Measurements from ENCODE around the gene PPP2CA.
"Not testable (repeated sequence)": the region's sequence is repeated elsewhere in the genome, so short reads cannot be mapped to it uniquely, and the experiment has no call there.

The PPP2CA gene

DNA sequence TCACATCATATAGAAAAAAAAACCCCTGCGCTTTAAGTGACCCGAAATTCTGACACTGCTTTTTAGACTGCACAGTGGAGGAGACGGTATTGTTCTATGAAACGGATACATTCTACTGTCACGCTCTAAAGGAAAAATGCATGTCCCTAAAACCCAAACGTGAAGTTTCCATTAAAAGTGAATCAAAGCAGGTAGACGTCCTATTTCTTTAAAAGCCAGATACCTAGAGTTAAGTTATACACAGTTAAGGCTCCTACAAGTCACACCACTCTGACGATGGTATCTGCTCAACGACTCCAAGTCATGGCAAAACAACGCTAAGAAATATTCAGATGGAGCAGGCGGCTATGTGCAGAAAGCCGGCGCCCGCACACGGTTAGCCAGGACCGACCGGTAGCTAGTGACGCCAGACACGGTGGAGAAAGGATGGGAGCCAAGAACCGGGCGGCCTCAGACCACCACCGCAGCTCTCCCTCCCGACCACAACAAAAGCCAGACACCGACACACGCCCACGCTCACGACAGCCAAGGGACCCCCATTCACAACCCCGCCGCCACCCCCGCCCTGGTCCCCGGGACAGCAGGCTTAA, 49.9 kb downstream of the PPP2CA start:
- ATAC-seq (replicated peaks; ENCODE audit: extremely low read depth, poor library complexity, severe bottlenecking) (peak; percentile 12), DNase-seq (ENCODE audit: low spot score in 2 of 2) (no peak)
- Mint-ChIP-seq H3K9me3 (no peaks in the 10 kb centered on the region), H3K4me3 (peak overlapping the region; percentile 96), H3K27ac (ENCODE audit: low read depth) (peak overlapping the region; percentile 96), H3K4me1 (peaks cover 36% of the 10 kb centered on the region), H3K27me3 (no peaks in the 10 kb centered on the region), H3K36me3 (ENCODE audit: insufficient read depth) (peaks cover 46% of the 10 kb centered on the region)

GRCh38 chr5:134174841-134175839, 50.7 kb downstream of the PPP2CA start:
- Mint-ChIP-seq H3K36me3 (ENCODE audit: insufficient read depth) (peaks cover 54% of the 10 kb centered on the region), H3K27me3 (no peaks in the 10 kb centered on the region), H3K4me1 (peaks cover 37% of the 10 kb centered on the region), H3K4me3 (peak overlapping the region; percentile 96), H3K27ac (ENCODE audit: low read depth) (peak overlapping the region; percentile 96), H3K9me3 (no peaks in the 10 kb centered on the region)
- DNase-seq (ENCODE audit: low spot score in 2 of 2) (no peak), ATAC-seq (replicated peaks; ENCODE audit: extremely low read depth, poor library complexity, severe bottlenecking) (no peak)

GRCh38 chr5:134171972-134172371, 53.9 kb downstream of the PPP2CA start:
- Mint-ChIP-seq H3K4me1 (peaks cover 46% of the 10 kb centered on the region), H3K9me3 (no peaks in the 10 kb centered on the region), H3K27me3 (no peaks in the 10 kb centered on the region), H3K27ac (ENCODE audit: low read depth) (peak overlapping the region; percentile 16), H3K4me3 (no peak overlapping the region), H3K36me3 (ENCODE audit: insufficient read depth) (peaks cover 78% of the 10 kb centered on the region)
- DNase-seq (ENCODE audit: low spot score in 2 of 2) (no peak), ATAC-seq (replicated peaks; ENCODE audit: extremely low read depth, poor library complexity, severe bottlenecking) (no peak)

DNA sequence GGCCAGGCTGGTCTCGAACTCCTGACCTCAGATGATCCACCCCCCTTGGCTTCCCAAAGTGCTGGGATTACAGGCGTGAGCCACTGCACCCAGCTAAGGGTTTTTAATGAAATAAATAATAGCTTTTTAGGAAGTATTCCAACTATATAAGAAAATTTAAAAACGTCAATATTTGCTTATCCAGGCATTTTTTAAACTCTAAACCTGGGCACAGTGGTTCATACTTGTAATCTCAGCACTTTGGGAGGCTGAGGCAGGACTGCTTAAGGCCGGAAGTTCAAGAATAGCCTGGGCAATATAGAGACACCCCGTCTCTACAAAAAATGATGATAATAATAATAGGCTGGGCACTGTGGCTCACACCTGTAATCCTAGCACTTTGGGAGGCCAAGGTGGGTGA, 63.3 kb downstream of the PPP2CA start:
- Mint-ChIP-seq H3K4me3 (no peak overlapping the region), H3K9me3 (no peaks in the 10 kb centered on the region), H3K4me1 (peaks cover 31% of the 10 kb centered on the region), H3K27me3 (no peaks in the 10 kb centered on the region), H3K27ac (ENCODE audit: low read depth) (no peak overlapping the region), H3K36me3 (ENCODE audit: insufficient read depth) (peaks cover 90% of the 10 kb centered on the region)
- ATAC-seq (replicated peaks; ENCODE audit: extremely low read depth, poor library complexity, severe bottlenecking) = no peak
- no peak for DNase-seq (ENCODE audit: low spot score in 2 of 2)

DNA sequence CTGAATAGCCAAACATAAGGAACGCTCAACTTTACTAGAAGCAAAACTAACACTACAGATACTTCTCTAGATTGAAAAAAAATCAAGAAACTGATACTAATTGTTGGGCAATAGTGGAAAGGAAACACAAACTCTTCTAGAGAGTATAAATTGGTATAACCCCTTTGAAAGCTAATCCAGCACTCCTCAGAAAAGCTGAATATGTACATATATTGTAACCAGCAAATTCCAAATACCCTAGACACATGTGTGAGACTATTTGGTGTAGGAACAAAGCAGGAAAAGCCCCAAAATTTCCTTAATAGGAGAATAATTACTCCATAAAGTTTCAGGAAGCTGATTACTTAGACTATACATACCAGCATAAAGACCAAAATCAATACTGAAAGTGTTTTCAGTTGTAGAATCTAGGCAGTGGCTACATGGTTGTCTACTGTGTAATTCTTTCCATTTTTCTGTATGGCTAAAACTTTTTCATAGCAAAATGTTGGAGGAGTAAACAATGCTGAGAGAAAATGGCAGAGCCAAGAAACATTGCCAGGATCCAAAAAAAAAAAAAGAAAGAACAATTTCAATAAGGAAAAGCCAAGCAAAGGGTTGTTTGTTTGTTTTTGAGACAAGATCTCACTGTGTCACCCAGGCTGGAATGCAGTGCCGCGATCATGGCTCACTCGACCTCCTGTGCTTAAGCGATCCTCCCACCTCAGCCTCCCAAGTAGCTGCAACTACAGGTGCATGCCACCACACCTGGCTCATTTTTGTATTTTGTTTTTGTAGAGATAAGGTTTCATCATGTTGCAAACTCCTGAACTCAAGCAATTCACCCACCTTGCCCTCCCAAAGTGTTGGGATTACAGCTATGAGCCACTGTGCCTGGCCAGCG, 64.1 kb downstream of the PPP2CA start:
- Mint-ChIP-seq H3K4me3 (no peak overlapping the region), H3K9me3 (no peaks in the 10 kb centered on the region), H3K36me3 (ENCODE audit: insufficient read depth) (peaks cover 91% of the 10 kb centered on the region), H3K4me1 (peaks cover 32% of the 10 kb centered on the region), H3K27ac (ENCODE audit: low read depth) (no peak overlapping the region), H3K27me3 (no peaks in the 10 kb centered on the region)
- no peak for ATAC-seq (replicated peaks; ENCODE audit: extremely low read depth, poor library complexity, severe bottlenecking)
- no peak for DNase-seq (ENCODE audit: low spot score in 2 of 2)

DNA sequence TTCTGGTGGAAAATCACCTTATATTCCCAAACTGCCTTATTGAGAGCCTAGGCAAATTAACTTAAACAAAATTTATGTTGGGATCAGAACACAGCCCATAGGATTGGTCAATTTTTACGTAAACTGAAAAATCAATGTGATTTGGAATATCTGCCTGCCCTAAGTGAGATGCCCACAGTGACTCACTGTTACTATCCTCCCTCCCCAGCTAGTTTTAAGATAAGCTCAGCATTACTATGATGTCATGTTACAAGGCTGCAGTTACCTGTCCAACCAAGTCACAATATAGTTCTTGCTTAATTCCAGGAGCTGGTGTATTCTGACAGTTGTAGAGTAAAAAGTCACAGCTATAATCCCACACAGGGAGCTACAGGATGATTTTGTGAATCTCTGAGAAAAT, 72.2 kb downstream of the PPP2CA start:
- DNase-seq (ENCODE audit: low spot score in 2 of 2) = no peak
- Mint-ChIP-seq H3K4me1 (peaks cover 63% of the 10 kb centered on the region), H3K36me3 (ENCODE audit: insufficient read depth) (peaks cover 82% of the 10 kb centered on the region), H3K27me3 (no peaks in the 10 kb centered on the region), H3K4me3 (no peak overlapping the region), H3K27ac (ENCODE audit: low read depth) (no peak overlapping the region), H3K9me3 (no peaks in the 10 kb centered on the region)
- ATAC-seq (replicated peaks; ENCODE audit: extremely low read depth, poor library complexity, severe bottlenecking) = no peak

- ATAC-seq (replicated peaks; ENCODE audit: extremely low read depth, poor library complexity, severe bottlenecking) = no peak
- H3K27ac Mint-ChIP-seq (ENCODE audit: low read depth) = peak overlapping the region; percentile 80
- no peak overlapping the region for H3K4me3 Mint-ChIP-seq
These were observed 72.6 kb downstream of the PPP2CA start for GRCh38 chr5:134153241-134153640.

GRCh38 chr5:134152173-134152832, 73.6 kb downstream of the PPP2CA start:
- H3K36me3 Mint-ChIP-seq (ENCODE audit: insufficient read depth) = peaks cover 78% of the 10 kb centered on the region

More at GRCh38 chr5:134153241-134153640, 72.6 kb downstream of the PPP2CA start:
- peaks cover 80% of the 10 kb centered on the region for H3K36me3 Mint-ChIP-seq (ENCODE audit: insufficient read depth)
- no peaks in the 10 kb centered on the region for H3K27me3 Mint-ChIP-seq
- DNase-seq (ENCODE audit: low spot score in 2 of 2) = no peak
- H3K9me3 Mint-ChIP-seq = no peaks in the 10 kb centered on the region
- peaks cover 62% of the 10 kb centered on the region for H3K4me1 Mint-ChIP-seq

GRCh38 chr5:134151723-134152122, 74.2 kb downstream of the PPP2CA start:
- Mint-ChIP-seq H3K4me3 (no peak overlapping the region), H3K27ac (ENCODE audit: low read depth) (peak overlapping the region; percentile 80), H3K4me1 (peaks cover 55% of the 10 kb centered on the region), H3K36me3 (ENCODE audit: insufficient read depth) (peaks cover 79% of the 10 kb centered on the region), H3K9me3 (no peaks in the 10 kb centered on the region), H3K27me3 (no peaks in the 10 kb centered on the region)
- ATAC-seq (replicated peaks; ENCODE audit: extremely low read depth, poor library complexity, severe bottlenecking) = no peak
- no peak for DNase-seq (ENCODE audit: low spot score in 2 of 2)

More at GRCh38 chr5:134152173-134152832, 73.6 kb downstream of the PPP2CA start:
- H3K4me1 Mint-ChIP-seq = peaks cover 55% of the 10 kb centered on the region
- not testable (repeated sequence) for H3K27me3 Mint-ChIP-seq; H3K4me3 Mint-ChIP-seq; H3K9me3 Mint-ChIP-seq; ATAC-seq (replicated peaks; ENCODE audit: extremely low read depth, poor library complexity, severe bottlenecking); DNase-seq (ENCODE audit: low spot score in 2 of 2)
- H3K27ac Mint-ChIP-seq (ENCODE audit: low read depth) = peak overlapping the region; percentile 80

DNA sequence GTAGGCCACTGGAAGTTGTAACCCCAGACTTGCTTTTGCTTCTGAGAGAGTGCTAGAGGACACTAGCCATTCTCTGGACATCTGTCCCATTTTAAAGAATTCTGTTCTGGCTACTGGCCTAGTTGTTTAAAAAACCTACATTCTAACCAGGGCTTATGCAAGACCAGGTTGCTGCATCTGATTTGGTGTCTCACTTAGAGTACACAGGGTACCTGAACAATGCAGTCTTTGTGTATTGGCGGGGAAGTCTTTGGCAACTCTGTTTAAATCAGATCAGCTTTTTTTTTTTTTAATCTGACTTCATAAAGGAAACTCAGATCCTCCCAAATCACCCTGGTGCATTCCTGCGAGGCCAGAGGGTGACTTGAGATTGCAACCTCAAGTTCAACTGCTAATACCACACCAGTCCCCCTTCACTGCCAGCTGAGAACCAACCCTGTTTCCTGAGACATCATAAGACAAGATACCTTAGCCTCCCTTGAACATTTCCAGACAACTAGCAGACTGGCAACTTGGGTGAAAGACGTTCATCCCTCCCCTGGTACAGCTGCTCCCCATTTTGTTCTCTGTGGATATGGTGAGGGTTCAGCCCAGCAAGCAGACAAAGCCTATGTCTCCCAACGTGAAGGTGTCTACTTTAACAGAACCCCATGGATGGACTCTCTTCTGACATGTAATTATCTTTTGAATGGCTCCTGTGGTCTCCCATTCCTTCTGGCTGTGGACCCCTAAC, 76.1 kb downstream of the PPP2CA start:
- H3K36me3 Mint-ChIP-seq (ENCODE audit: insufficient read depth) = peaks cover 81% of the 10 kb centered on the region
- H3K4me1 Mint-ChIP-seq = peaks cover 43% of the 10 kb centered on the region
- no peak overlapping the region for H3K4me3 Mint-ChIP-seq

DNA sequence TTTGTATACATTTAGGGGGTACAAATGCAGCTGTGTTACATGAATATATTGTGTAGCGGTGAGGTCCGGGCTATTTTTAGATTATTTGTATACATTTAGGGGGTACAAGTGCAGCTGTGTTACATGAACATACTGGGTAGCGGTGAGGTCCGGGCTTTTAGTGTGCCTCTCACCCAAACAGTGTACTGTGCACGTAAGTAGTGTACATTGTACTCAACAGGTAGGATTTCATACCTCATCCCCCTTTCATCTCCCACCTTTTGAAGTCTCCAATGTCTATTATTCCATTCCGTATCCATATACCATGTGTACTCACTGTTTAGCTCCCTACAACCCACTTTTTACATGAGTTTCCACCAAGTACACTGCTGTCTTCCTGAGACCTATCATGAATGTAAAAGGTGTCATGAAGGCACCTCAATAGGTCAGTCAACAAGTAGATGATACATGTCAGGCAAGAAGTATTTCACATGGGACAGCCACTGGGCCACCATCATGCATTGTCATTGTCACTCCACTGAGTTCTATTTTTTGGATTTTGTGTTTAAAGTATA, 76.8 kb downstream of the PPP2CA start:
- no peaks in the 10 kb centered on the region for H3K9me3 Mint-ChIP-seq
- H3K27me3 Mint-ChIP-seq = no peaks in the 10 kb centered on the region
- H3K27ac Mint-ChIP-seq (ENCODE audit: low read depth) = peak overlapping the region; percentile 78
- ATAC-seq (replicated peaks; ENCODE audit: extremely low read depth, poor library complexity, severe bottlenecking) (no peak), DNase-seq (ENCODE audit: low spot score in 2 of 2) (no peak)
- H3K36me3 Mint-ChIP-seq (ENCODE audit: insufficient read depth) = peaks cover 81% of the 10 kb centered on the region
- no peak overlapping the region for H3K4me3 Mint-ChIP-seq
- peaks cover 42% of the 10 kb centered on the region for H3K4me1 Mint-ChIP-seq

More for the DNA sequence above, 76.1 kb downstream of the PPP2CA start:
- DNase-seq (ENCODE audit: low spot score in 2 of 2) (no peak), ATAC-seq (replicated peaks; ENCODE audit: extremely low read depth, poor library complexity, severe bottlenecking) (no peak)
- Mint-ChIP-seq H3K27me3 (no peaks in the 10 kb centered on the region), H3K27ac (ENCODE audit: low read depth) (peak overlapping the region; percentile 38), H3K9me3 (no peaks in the 10 kb centered on the region)
